Liver (tissue), 9 donors: ENCODE measurements around the gene MCF2L2. TPM values are rescaled to one million over a fixed set of nuclear protein-coding genes. Genes with fewer than 3 reads are reported as not detected.

Source experiments
- DNase-seq: peaks from one replicate; pipeline ENCODE4 v3.0.0-alpha.2; 2017; ENCODE audit warnings: low spot score
- H3K27ac ChIP-seq, 2 donors: one replicate each; pipeline ENCODE4 v1.7.0; 2013; ENCODE audit warnings: inconsistent platforms in 2 of 2, low read length in 2 of 2, control low read depth in 1 of 2, low read depth in 1 of 2, mild to moderate bottlenecking in 1 of 2
- H3K27me3 ChIP-seq, 4 donors: one replicate each; pipeline versions ENCODE4 v1.6.1 to v1.7.0; 2013; ENCODE audit warnings: low read length in 3 of 4, inconsistent platforms in 1 of 4, mild to moderate bottlenecking in 1 of 4, moderate library complexity in 1 of 4; ENCODE audit not compliant: control insufficient read depth in 4 of 4, insufficient read depth in 4 of 4
- H3K36me3 ChIP-seq, 4 donors: one replicate each; pipeline versions ENCODE4 v1.6.1 to v1.7.0; 2013; ENCODE audit warnings: low read length in 3 of 4, mild to moderate bottlenecking in 3 of 4, low read depth in 1 of 4, moderate library complexity in 1 of 4; ENCODE audit not compliant: control insufficient read depth in 4 of 4, insufficient read depth in 3 of 4
- H3K4me1 ChIP-seq, 4 donors: one replicate each; pipeline versions ENCODE4 v1.6.1 to v1.7.0; 2013; ENCODE audit warnings: low read length in 3 of 4, mild to moderate bottlenecking in 3 of 4, moderate library complexity in 1 of 4; ENCODE audit not compliant: control insufficient read depth in 4 of 4, insufficient read depth in 4 of 4
- H3K4me3 ChIP-seq, 3 donors: one replicate each; pipeline versions ENCODE4 v1.6.1 to v1.7.0; 2013; ENCODE audit warnings: low read length in 3 of 3, control low read depth in 1 of 3, low read depth in 1 of 3, mild to moderate bottlenecking in 1 of 3
- H3K9ac ChIP-seq, 2 donors: one replicate each; pipeline ENCODE4 v1.7.0; 2013; ENCODE audit warnings: low read length in 2 of 2, mild to moderate bottlenecking in 2 of 2, moderate library complexity in 2 of 2, control low read depth in 1 of 2, low read depth in 1 of 2
- H3K9me3 ChIP-seq, 4 donors: one replicate each; pipeline versions ENCODE4 v1.6.1 to v1.7.0; 2013; ENCODE audit warnings: low read length in 3 of 4; ENCODE audit not compliant: control insufficient read depth in 4 of 4
- ATF3 ChIP-seq: IDR thresholded peaks from 2 replicates; pipeline ENCODE4 v1.6.1; 2016; ENCODE audit warnings: antibody characterized with exemption
- CTCF ChIP-seq: fragments of 150-350 bp; IDR thresholded peaks from 2 replicates; pipeline ENCODE4 v1.5.1; 2017; ENCODE audit warnings: improper control_type of control experiment, low read depth, low read length; ENCODE audit not compliant: missing input control
- FOXA1 ChIP-seq: IDR thresholded peaks from 2 replicates; pipeline ENCODE4 v1.6.1; 2016; ENCODE audit warnings: antibody characterized with exemption
- FOXA2 ChIP-seq: IDR thresholded peaks from 2 replicates; pipeline ENCODE4 v1.6.1; 2016; ENCODE audit warnings: antibody characterized with exemption
- GABPA ChIP-seq, 2 donors: IDR thresholded peaks in 1 of 2; conservative IDR thresholded peaks in 1 of 2; 2 replicates each; pipeline ENCODE4 v1.6.1; 2016; ENCODE audit warnings: antibody characterized with exemption in 2 of 2, mild to moderate bottlenecking in 1 of 2, moderate library complexity in 1 of 2
- HNF4A ChIP-seq, 2 donors: conservative IDR thresholded peaks; 2 replicates each; pipeline ENCODE4 v1.6.1; 2016; ENCODE audit warnings: antibody characterized with exemption in 2 of 2, mild to moderate bottlenecking in 2 of 2
- HNF4G ChIP-seq: IDR thresholded peaks from 2 replicates; pipeline ENCODE4 v1.6.1; 2016; ENCODE audit warnings: antibody characterized with exemption
- JUND ChIP-seq, 2 donors: IDR thresholded peaks; 2 replicates each; pipeline ENCODE4 v1.6.1; 2016; ENCODE audit warnings: antibody characterized with exemption in 2 of 2
- MAX ChIP-seq: IDR thresholded peaks from 2 replicates; pipeline ENCODE4 v1.6.1; 2016; ENCODE audit warnings: antibody characterized with exemption
- NR2F2 ChIP-seq: IDR thresholded peaks from 2 replicates; pipeline ENCODE4 v1.6.1; 2016; ENCODE audit warnings: antibody characterized with exemption
- REST ChIP-seq: IDR thresholded peaks from 2 replicates; pipeline ENCODE4 v1.6.1; 2016; ENCODE audit warnings: antibody characterized with exemption, mild to moderate bottlenecking
- RXRA ChIP-seq, 2 donors: IDR thresholded peaks; 2 replicates each; pipeline ENCODE4 v1.6.1; 2017 to 2018; ENCODE audit warnings: antibody characterized with exemption in 2 of 2, mild to moderate bottlenecking in 1 of 2
- SP1 ChIP-seq: IDR thresholded peaks from 2 replicates; pipeline ENCODE4 v1.6.1; 2018; ENCODE audit warnings: antibody characterized with exemption, mild to moderate bottlenecking
- TAF1 ChIP-seq: conservative IDR thresholded peaks from 2 replicates; pipeline ENCODE4 v1.6.1; 2016; ENCODE audit warnings: antibody characterized with exemption, mild to moderate bottlenecking
- YY1 ChIP-seq: IDR thresholded peaks from 2 replicates; pipeline ENCODE4 v1.6.1; 2016; ENCODE audit warnings: antibody characterized with exemption, mild to moderate bottlenecking
- ZBTB33 ChIP-seq: IDR thresholded peaks from 2 replicates; pipeline ENCODE4 v1.6.1; 2016; ENCODE audit warnings: antibody characterized with exemption
- WGBS: extraction: QIAGEN DNeasy Blood & Tissue Kit; methylation state at CpG from one replicate; pipeline ENCODE4 v1.1.7; 2013; 5-methylcytosine and 5-hydroxymethylcytosine counted together
- polyA plus RNA-seq, 2 donors: library from polyadenylated mRNA; stranded (reverse) in 1 of 2; unstranded in 1 of 2; fragments of 200-250 nt in 1 of 2; fragments of >200 nt in 1 of 2; fragmentation: Nextera tagmentation in 1 of 2; extraction: Ambion mirVana in 1 of 2; gene quantifications; one replicate each; pipeline versions ENCODE4 v1.2.1 to v1.2.3, GENCODE V29; 2013 to 2015
- total RNA-seq, 2 donors: library from RNA; depleted of rRNA; stranded (reverse); fragments of >200 nt; gene quantifications; one replicate each; pipeline ENCODE4 v1.2.3, GENCODE V29; 2014
- donor health status: healthy.
- donor health status: healthy.
- donor health status: healthy.
- donor health status: healthy.
- donor health status: healthy.

Gene MCF2L2
- total and polyA plus RNA-seq, 4 donors, result 0.02 to 0.47 (median 0.17) TPM; not detected in 1

- Histone ChIP-seq H3K27me3 (peaks cover 0 to 3% (median 0%) of the 10 kb centered on the region in 4 donors), H3K9me3 (no peaks in the 10 kb centered on the region), H3K36me3 (no peaks in the 10 kb centered on the region), H3K9ac (no peak overlapping the region), H3K4me3 (no peak overlapping the region), H3K27ac (no peak overlapping the region), H3K4me1 (peaks cover 0 to 2% (median 0%) of the 10 kb centered on the region in 4 donors)
- DNase-seq, result no peak
- TF ChIP-seq FOXA2, result no peak
- no peak for TF ChIP-seq NR2F2
- TF ChIP-seq YY1, result no peak
- no peak for TF ChIP-seq FOXA1
- WGBS, result 72% methylated on average over 5 of the region's 5 CpGs
These were observed 160.1 kb downstream of the MCF2L2 start for GRCh38 chr3:183268366-183268765.

- no peak for DNase-seq
- Histone ChIP-seq H3K27ac (no peak overlapping the region), H3K4me3 (no peak overlapping the region), H3K4me1 (peaks cover 0 to 2% (median 0%) of the 10 kb centered on the region in 4 donors), H3K9ac (no peak overlapping the region), H3K9me3 (no peaks in the 10 kb centered on the region), H3K27me3 (peaks cover 0 to 3% (median 0%) of the 10 kb centered on the region in 4 donors), H3K36me3 (no peaks in the 10 kb centered on the region)
- TF ChIP-seq RXRA (IDR thresholded peaks at IDR 0.05), result no peak
- no peak for TF ChIP-seq CTCF
- no peak for TF ChIP-seq REST
- TF ChIP-seq FOXA1, result no peak
- no peak for TF ChIP-seq MAX
- TF ChIP-seq YY1, result no peak
- TF ChIP-seq SP1, result no peak
- TF ChIP-seq ZBTB33, result no peak
- WGBS, result 67% methylated on average over 5 of the region's 5 CpGs
These were observed 161.3 kb downstream of the MCF2L2 start for GRCh38 chr3:183267140-183267539.

- Histone ChIP-seq H3K9ac (no peak overlapping the region), H3K27me3 (peaks cover 0 to 3% (median 0%) of the 10 kb centered on the region in 4 donors), H3K36me3 (no peaks in the 10 kb centered on the region), H3K4me1 (peaks cover 0 to 2% (median 0%) of the 10 kb centered on the region in 4 donors), H3K9me3 (no peaks in the 10 kb centered on the region), H3K4me3 (no peak overlapping the region), H3K27ac (no peak overlapping the region)
- no peak for DNase-seq
- WGBS, result 83% methylated on average over 3 of the region's 3 CpGs
- TF ChIP-seq YY1 (no peak), GABPA (IDR thresholded peaks at IDR 0.05 in 1 of 2, conservative IDR thresholded peaks at IDR 0.05 in 1 of 2) (no peak), TAF1 (no peak), NR2F2 (no peak), FOXA2 (no peak), RXRA (IDR thresholded peaks at IDR 0.05) (no peak), MAX (no peak), ATF3 (no peak), JUND (IDR thresholded peaks at IDR 0.05) (no peak), CTCF (no peak), HNF4A (conservative IDR thresholded peaks at IDR 0.05) (no peak), HNF4G (no peak), SP1 (no peak)
These were observed 162.0 kb downstream of the MCF2L2 start for GRCh38 chr3:183266454-183266853.
